ENCODE results near the gene TBCK. TPM values are rescaled to one million over a fixed set of nuclear protein-coding genes. Genes with fewer than 3 reads are reported as not detected.

TBCK gene
- total RNA-seq, 4 donors from 2014 or later: 25.3 to 40.0 (median 37.2) TPM

GRCh38 chr4:106353786-106354185 is 37.8 kb upstream of the TBCK start:
- no peak for TF ChIP-seq CTCF (IDR thresholded peaks at IDR 0.05)
- DNase-seq (ENCODE audit: low spot score): no peak

GRCh38 chr4:106351016-106351415 is 35.0 kb upstream of the TBCK start:
- ATAC-seq (ENCODE audit: low FRiP score) (no peak), DNase-seq (ENCODE audit: low spot score) (no peak)
- no peak for TF ChIP-seq CTCF (IDR thresholded peaks at IDR 0.05)

More at GRCh38 chr4:106353786-106354185, 37.8 kb upstream of the TBCK start:
- ATAC-seq (ENCODE audit: low FRiP score): no peak

- no peak for TF ChIP-seq CTCF (IDR thresholded peaks at IDR 0.05)
- ATAC-seq (ENCODE audit: low FRiP score): no peak
Observed at GRCh38 chr4:106347167-106347566, 31.2 kb upstream of the TBCK start.

GRCh38 chr4:106344647-106344970 is 28.6 kb upstream of the TBCK start:
- peak; percentile 57 for ATAC-seq (ENCODE audit: low FRiP score)
- TF ChIP-seq CTCF (IDR thresholded peaks at IDR 0.05): no peak
- no peak for DNase-seq (ENCODE audit: low spot score)

More at GRCh38 chr4:106347167-106347566, 31.2 kb upstream of the TBCK start:
- DNase-seq (ENCODE audit: low spot score): no peak

GRCh38 chr4:106343865-106344646 is 28.0 kb upstream of the TBCK start:
- ATAC-seq (ENCODE audit: low FRiP score) (no peak), DNase-seq (ENCODE audit: low spot score) (no peak)
- no peak for TF ChIP-seq CTCF (IDR thresholded peaks at IDR 0.05)

GRCh38 chr4:106340774-106341173 is 24.8 kb upstream of the TBCK start:
- no peak for ATAC-seq (ENCODE audit: low FRiP score)
- no peak for DNase-seq (ENCODE audit: low spot score)

More at GRCh38 chr4:106340774-106341173, 24.8 kb upstream of the TBCK start:
- no peak for TF ChIP-seq CTCF (IDR thresholded peaks at IDR 0.05)
